ENCODE measurements around the gene SMIM44.
"Not testable (repeated sequence)": the region's sequence is repeated elsewhere in the genome, so short reads cannot be mapped to it uniquely, and the experiment has no call there.

The SMIM44 gene

DNA sequence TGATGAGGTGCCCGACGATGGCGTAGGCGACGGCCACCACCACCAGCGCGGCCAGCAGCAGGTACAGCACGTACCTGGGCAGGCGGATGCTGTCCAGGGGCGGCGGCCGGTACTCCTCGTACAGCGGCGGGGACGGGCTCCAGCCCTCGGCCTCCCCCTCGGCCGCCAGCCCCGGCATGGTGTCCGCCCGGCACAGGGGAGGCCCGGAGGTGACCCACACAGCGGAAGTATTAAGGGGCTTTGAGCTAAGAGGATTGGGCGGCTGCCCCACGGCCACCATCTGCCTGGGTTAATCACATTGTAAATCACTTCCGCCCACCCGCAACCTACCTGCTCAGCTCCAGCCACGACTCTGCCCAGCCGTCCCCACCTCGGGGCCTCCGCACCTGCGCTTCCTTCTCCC, at the start of gene SMIM44:
Gene SMIM44, minus strand, starts transcription at position 216 of the 403 bp plus-strand sequence. Its CDS starts 38 bp downstream, at position 178.
- TF ChIP-seq EZH2 (IDR thresholded peaks at IDR 0.05) (no peak), FOXP2 (optimal IDR thresholded peaks at IDR 0.05; ENCODE audit: control extremely low read depth, extremely low read length, insufficient read depth) (no peak), POLR2AphosphoS5 (IDR thresholded peaks at IDR 0.05; ENCODE audit: borderline replicate concordance, low read depth, low read length) (no peak)
- H3K27ac ChIP-seq = no peak within 1 kb of the TSS
- H3K9ac ChIP-seq (ENCODE audit: insufficient read length) = no peak within 1 kb of the TSS
- no peak for DNase-seq (ENCODE audit: low read depth, low spot score)
- no peak within 1 kb of the TSS for H3K4me3 ChIP-seq
- no peaks in the 10 kb centered on the region for H3K9me3 ChIP-seq (ENCODE audit: low read depth, low read length)
- no peaks in the 10 kb centered on the region for H3K36me3 ChIP-seq (ENCODE audit: insufficient read depth, low read length)

DNA sequence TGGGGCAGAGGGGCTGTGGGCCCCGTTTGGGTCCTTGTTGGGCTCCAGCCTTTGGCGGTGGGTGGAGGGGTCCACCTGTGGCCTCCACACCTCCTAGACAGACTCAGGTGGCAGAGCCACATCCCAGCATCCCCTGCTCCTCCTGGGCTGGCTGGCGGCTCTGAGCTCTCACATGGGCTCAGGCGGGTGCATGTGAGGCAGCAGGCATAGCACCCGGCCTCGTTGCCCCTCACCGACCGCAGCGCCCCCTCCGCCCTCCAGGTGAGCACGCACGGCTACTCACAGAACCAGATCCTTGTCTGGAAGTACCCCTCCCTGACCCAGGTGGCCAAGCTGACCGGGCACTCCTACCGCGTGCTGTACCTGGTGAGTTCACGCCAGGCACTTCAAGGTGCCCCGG, 49.8 kb upstream of the SMIM44 start:
- no peak for DNase-seq (ENCODE audit: low read depth, low spot score)
- no peak overlapping the region for H3K4me3 ChIP-seq
- no peaks in the 10 kb centered on the region for H3K9me3 ChIP-seq (ENCODE audit: low read depth, low read length)
- TF ChIP-seq POLR2AphosphoS5 (IDR thresholded peaks at IDR 0.05; ENCODE audit: borderline replicate concordance, low read depth, low read length) (no peak), FOXP2 (optimal IDR thresholded peaks at IDR 0.05; ENCODE audit: control extremely low read depth, extremely low read length, insufficient read depth) (no peak), EZH2 (IDR thresholded peaks at IDR 0.05) (no peak)
- peaks cover 24% of the 10 kb centered on the region; the same call in 1 of the 2 replicates for H3K36me3 ChIP-seq (ENCODE audit: insufficient read depth, low read length)
- H3K27ac ChIP-seq = no peak overlapping the region
- no peak overlapping the region for H3K9ac ChIP-seq (ENCODE audit: insufficient read length)

DNA sequence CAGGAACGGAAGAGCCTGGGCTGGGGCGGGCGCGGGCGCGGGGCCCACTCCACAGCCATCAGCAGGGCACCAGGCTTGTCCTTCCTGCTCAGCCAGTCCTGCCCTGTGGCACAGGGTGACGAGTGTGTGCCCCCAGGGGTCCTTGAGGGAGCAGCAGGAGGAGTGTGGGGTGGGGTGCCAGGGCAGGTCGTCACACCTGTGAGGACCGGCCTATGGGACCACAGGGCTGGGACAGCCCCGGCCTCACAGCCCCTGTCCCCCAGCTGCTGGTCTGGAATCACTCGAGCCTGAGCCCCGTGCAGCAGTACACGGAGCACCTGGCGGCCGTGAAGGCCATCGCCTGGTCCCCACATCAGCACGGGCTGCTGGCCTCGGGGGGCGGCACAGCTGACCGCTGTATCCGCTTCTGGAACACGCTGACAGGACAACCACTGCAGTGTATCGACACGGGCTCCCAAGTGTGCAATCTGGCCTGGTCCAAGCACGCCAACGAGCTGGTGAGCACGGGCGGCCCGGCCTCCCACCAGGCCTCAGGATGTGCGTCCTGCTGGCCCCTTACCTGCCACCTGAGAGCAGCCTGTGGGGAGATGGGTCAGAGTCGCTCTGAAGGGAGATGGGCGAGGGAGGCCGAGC, 49.0 kb upstream of the SMIM44 start:
- no peak overlapping the region for H3K27ac ChIP-seq
- no peak for DNase-seq (ENCODE audit: low read depth, low spot score)
- H3K9ac ChIP-seq (ENCODE audit: insufficient read length) = no peak overlapping the region
- H3K9me3 ChIP-seq (ENCODE audit: low read depth, low read length) = no peaks in the 10 kb centered on the region
- H3K36me3 ChIP-seq (ENCODE audit: insufficient read depth, low read length) = peaks cover 27% of the 10 kb centered on the region; the same call in 1 of the 2 replicates
- H3K4me3 ChIP-seq = no peak overlapping the region
- TF ChIP-seq EZH2 (IDR thresholded peaks at IDR 0.05) (no peak), FOXP2 (optimal IDR thresholded peaks at IDR 0.05; ENCODE audit: control extremely low read depth, extremely low read length, insufficient read depth) (no peak), POLR2AphosphoS5 (IDR thresholded peaks at IDR 0.05; ENCODE audit: borderline replicate concordance, low read depth, low read length) (no peak)

DNA sequence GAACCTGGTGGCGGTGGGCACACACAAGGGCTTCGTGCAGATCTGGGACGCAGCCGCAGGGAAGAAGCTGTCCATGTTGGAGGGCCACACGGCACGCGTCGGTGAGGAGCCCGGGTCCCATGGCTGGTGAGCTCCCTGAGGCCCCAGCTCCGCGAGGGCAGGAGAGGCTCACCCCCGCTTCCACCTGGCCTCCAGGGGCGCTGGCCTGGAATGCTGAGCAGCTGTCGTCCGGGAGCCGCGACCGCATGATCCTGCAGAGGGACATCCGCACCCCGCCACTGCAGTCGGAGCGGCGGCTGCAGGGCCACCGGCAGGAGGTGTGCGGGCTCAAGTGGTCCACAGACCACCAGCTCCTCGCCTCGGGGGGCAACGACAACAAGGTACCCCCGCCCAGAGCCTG, 48.5 kb upstream of the SMIM44 start:
- no peak for DNase-seq (ENCODE audit: low read depth, low spot score)
- TF ChIP-seq FOXP2 (optimal IDR thresholded peaks at IDR 0.05; ENCODE audit: control extremely low read depth, extremely low read length, insufficient read depth) = no peak
- no peak for TF ChIP-seq EZH2 (IDR thresholded peaks at IDR 0.05)
- no peak for TF ChIP-seq POLR2AphosphoS5 (IDR thresholded peaks at IDR 0.05; ENCODE audit: borderline replicate concordance, low read depth, low read length)

DNA sequence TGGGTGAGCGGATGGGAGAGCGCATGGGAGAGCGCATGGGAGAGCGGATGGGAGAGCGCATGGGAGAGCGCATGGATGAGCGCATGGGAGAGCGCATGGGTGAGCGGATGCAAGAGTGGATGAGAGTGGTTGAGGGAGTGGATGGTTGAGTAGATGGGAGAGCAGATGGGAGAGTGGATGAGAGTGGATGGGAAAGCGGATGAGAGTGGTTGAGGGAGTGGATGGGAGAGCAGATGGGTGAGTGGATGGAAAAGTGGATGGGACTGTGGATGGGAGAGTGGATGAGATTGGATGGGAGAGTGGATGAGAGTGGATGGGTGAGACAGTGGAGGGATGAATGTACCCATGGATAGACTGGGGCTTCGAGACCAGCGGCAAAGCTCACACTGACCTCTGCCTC, 47.1 kb upstream of the SMIM44 start:
- H3K4me3 ChIP-seq = no peak overlapping the region
- DNase-seq (ENCODE audit: low read depth, low spot score) = no peak
- H3K27ac ChIP-seq = no peak overlapping the region
- peaks cover 37% of the 10 kb centered on the region; the same call in 1 of the 2 replicates for H3K36me3 ChIP-seq (ENCODE audit: insufficient read depth, low read length)
- H3K9ac ChIP-seq (ENCODE audit: insufficient read length) = no peak overlapping the region
- no peak for TF ChIP-seq POLR2AphosphoS5 (IDR thresholded peaks at IDR 0.05; ENCODE audit: borderline replicate concordance, low read depth, low read length)
- no peak for TF ChIP-seq EZH2 (IDR thresholded peaks at IDR 0.05)
- no peak for TF ChIP-seq FOXP2 (optimal IDR thresholded peaks at IDR 0.05; ENCODE audit: control extremely low read depth, extremely low read length, insufficient read depth)
- H3K9me3 ChIP-seq (ENCODE audit: low read depth, low read length) = no peaks in the 10 kb centered on the region

More for the DNA sequence above, 48.5 kb upstream of the SMIM44 start:
- H3K9ac ChIP-seq (ENCODE audit: insufficient read length) = no peak overlapping the region
- H3K4me3 ChIP-seq = no peak overlapping the region
- H3K36me3 ChIP-seq (ENCODE audit: insufficient read depth, low read length) = peaks cover 32% of the 10 kb centered on the region; the same call in 1 of the 2 replicates
- no peaks in the 10 kb centered on the region for H3K9me3 ChIP-seq (ENCODE audit: low read depth, low read length)
- no peak overlapping the region for H3K27ac ChIP-seq

DNA sequence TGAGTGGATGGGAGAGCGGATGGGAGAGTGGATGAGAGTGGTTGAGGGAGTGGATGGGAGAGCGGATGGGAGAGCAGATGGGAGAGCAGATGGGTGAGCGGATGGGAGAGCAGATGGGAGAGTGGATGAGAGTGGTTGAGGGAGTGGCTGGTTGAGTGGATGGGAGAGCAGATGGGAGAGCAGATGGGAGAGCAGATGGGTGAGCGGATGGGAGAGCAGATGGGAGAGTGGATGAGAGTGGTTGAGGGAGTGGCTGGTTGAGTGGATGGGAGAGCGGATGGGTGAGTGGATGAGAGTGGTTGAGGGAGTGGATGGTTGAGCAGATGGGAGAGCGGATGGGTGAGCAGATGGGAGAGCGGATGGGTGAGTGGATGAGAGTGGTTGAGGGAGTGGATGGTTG, 46.1 kb upstream of the SMIM44 start:
- H3K36me3 ChIP-seq (ENCODE audit: insufficient read depth, low read length) = peaks cover 35% of the 10 kb centered on the region; the same call in 1 of the 2 replicates
- H3K9me3 ChIP-seq (ENCODE audit: low read depth, low read length); H3K9ac ChIP-seq (ENCODE audit: insufficient read length); H3K27ac ChIP-seq; DNase-seq (ENCODE audit: low read depth, low spot score); H3K4me3 ChIP-seq: not testable (repeated sequence)

DNA sequence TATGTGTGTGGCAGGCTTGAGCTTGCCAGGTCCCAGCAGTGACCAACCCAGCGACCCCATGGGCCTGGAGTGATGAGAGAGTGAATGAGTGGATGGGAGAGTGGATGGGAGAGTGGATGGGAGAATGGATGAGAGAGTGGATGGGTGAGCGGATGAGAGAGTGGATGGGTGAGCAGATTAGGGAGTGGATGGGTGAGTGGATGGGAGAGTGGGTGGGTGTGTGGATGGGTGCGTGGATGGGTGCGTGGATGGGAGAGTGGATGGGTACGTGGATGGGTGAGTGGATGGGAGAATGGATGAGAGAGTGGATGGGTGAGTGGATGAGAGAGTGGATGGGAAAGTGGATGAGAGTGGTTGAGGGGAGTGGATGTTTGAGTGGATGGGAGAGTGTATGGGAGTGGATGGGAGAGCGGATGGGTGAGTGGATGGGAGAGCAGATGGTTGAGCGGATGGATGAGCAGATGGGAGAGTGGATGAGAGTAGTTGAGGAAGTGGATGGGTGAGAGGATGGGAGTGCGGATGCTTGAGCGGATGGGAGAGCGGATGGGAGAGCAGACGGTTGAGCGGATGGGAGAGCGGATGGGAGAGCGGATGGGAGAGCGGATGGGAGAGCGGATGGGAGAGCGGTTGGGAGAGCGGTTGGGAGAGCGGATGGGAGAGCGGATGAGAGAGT, 45.4 kb upstream of the SMIM44 start:
- H3K36me3 ChIP-seq (ENCODE audit: insufficient read depth, low read length) = peaks cover 40% of the 10 kb centered on the region; the same call in 1 of the 2 replicates
- DNase-seq (ENCODE audit: low read depth, low spot score) = no peak
- TF ChIP-seq EZH2 (IDR thresholded peaks at IDR 0.05) = no peak
- TF ChIP-seq FOXP2 (optimal IDR thresholded peaks at IDR 0.05; ENCODE audit: control extremely low read depth, extremely low read length, insufficient read depth) = no peak
- TF ChIP-seq POLR2AphosphoS5 (IDR thresholded peaks at IDR 0.05; ENCODE audit: borderline replicate concordance, low read depth, low read length) = no peak
- no peak overlapping the region for H3K9ac ChIP-seq (ENCODE audit: insufficient read length)
- no peaks in the 10 kb centered on the region for H3K9me3 ChIP-seq (ENCODE audit: low read depth, low read length)
- H3K4me3 ChIP-seq = no peak overlapping the region
- no peak overlapping the region for H3K27ac ChIP-seq

DNA sequence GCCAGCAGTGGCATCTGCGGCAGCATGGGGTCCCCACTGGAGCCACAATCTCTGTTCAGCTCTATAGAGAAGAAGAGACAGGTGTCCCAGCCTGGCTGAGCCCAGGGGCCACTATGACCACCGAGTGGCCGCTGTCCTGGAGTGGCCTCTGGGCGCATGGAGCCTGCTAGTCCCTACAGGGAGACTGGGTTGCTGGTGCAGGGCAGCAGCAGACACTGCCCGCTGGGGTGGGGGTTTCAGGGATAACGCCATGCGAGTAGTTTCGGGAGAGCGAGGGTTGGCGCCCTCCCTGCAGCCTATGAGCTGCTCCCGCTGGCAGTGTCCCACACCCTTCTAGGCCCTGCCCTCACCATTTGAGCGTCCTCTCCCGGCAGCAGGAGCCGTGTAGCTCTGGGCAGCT, 44.8 kb upstream of the SMIM44 start:
- Histone ChIP-seq H3K27ac (no peak overlapping the region), H3K9me3 (ENCODE audit: low read depth, low read length) (no peaks in the 10 kb centered on the region), H3K4me3 (no peak overlapping the region), H3K9ac (ENCODE audit: insufficient read length) (no peak overlapping the region), H3K36me3 (ENCODE audit: insufficient read depth, low read length) (peaks cover 34% of the 10 kb centered on the region; the same call in 1 of the 2 replicates)
- no peak for DNase-seq (ENCODE audit: low read depth, low spot score)
- no peak for TF ChIP-seq FOXP2 (optimal IDR thresholded peaks at IDR 0.05; ENCODE audit: control extremely low read depth, extremely low read length, insufficient read depth)
- TF ChIP-seq EZH2 (IDR thresholded peaks at IDR 0.05) = no peak
- TF ChIP-seq POLR2AphosphoS5 (IDR thresholded peaks at IDR 0.05; ENCODE audit: borderline replicate concordance, low read depth, low read length) = no peak
